A549 (cell line): ENCODE data around the gene SPDYE4. TPM values are rescaled to one million over a fixed set of nuclear protein-coding genes. Genes with fewer than 3 reads are reported as not detected.

Experiments used
- ATAC-seq, 2 experiments: fragments of 200-7000 bp in 1 of 2; fragments of >200 bp in 1 of 2; cut with Nextera tagmentation in 1 of 2; cut with Tn5 transposase in 1 of 2; 3 replicates each; pipeline versions ENCODE4 v1.8.0 to v1.9.1; 2018 to 2020; ENCODE audit warnings: mild to moderate bottlenecking in 1 of 2, moderate library complexity in 1 of 2
- CTCF ChIA-PET: fragments of 300-600 bp; sonication (Branson Sonifier 250); formaldehyde crosslinking; extraction: SDS; loops from one replicate; lab custom pipeline; 2021; ENCODE audit warnings: antibody characterized with exemption, inconsistent platforms; lab: Yijun Ruan, JAX
- POLR2A ChIA-PET: fragments of 350-600 bp; formaldehyde crosslinking; extraction: SDS; loops from one replicate; lab custom pipeline; 2021; ENCODE audit warnings: antibody characterized with exemption, inconsistent platforms; lab: Yijun Ruan, JAX
- DNase-seq, 2 experiments: peaks; one replicate each; pipeline versions ENCODE4 v3.0.0 to v3.0.0-alpha.2; 2011 to 2016; ENCODE audit warnings: low read depth in 1 of 2, low spot score in 1 of 2
- FAIRE-seq: peaks from 2 replicates; lab custom pipeline; 2011; peaks lifted over from hg19 to GRCh38; lab: Jason Lieb, UNC
- H3K27ac ChIP-seq, 2 experiments: fragments of >200 bp; sonication (Bioruptor Twin); formaldehyde crosslinking; 3 replicates each; pipeline ENCODE4 v1.5.1; 2016 to 2017
- H3K4me1 ChIP-seq: fragments of >200 bp; sonication (Bioruptor Twin); formaldehyde crosslinking; 3 replicates; pipeline ENCODE4 v1.6.1; 2016
- H3K4me2 ChIP-seq: fragments of >200 bp; sonication (Bioruptor Twin); formaldehyde crosslinking; 3 replicates; pipeline ENCODE4 v1.6.1; 2016
- H3K4me3 ChIP-seq: fragments of >200 bp; sonication (Bioruptor Twin); formaldehyde crosslinking; 3 replicates; pipeline ENCODE4 v1.5.1; 2016
- H3K9me3 ChIP-seq: fragments of >200 bp; sonication (Bioruptor Twin); formaldehyde crosslinking; 3 replicates; pipeline ENCODE4 v1.6.1; 2016
- CBX2 ChIP-seq: fragments of 200-600 bp; sonication (generic); IDR thresholded peaks from 2 replicates; pipeline ENCODE4 v1.6.1; 2016; ENCODE audit warnings: low read depth, mild to moderate bottlenecking, borderline replicate concordance
- CBX8 ChIP-seq: fragments of 200-600 bp; sonication (generic); IDR thresholded peaks from 2 replicates; pipeline ENCODE4 v1.6.1; 2016
- EHMT2 ChIP-seq: fragments of 200-600 bp; sonication (generic); IDR thresholded peaks from 2 replicates; pipeline ENCODE4 v1.6.1; 2016; ENCODE audit warnings: antibody characterized with exemption, low read depth, mild to moderate bottlenecking, moderate library complexity
- FOSB ChIP-seq: fragments of 250-450 bp; sonication (Bioruptor Pico); IDR thresholded peaks from 2 replicates; pipeline ENCODE4 v1.5.0; 2020; ENCODE audit warnings: mild to moderate bottlenecking, moderate library complexity
- FOXS1 ChIP-seq: fragments of 250-450 bp; sonication (Bioruptor Pico); IDR thresholded peaks from 2 replicates; pipeline ENCODE4 v1.5.0; 2020; ENCODE audit warnings: mild to moderate bottlenecking, moderate library complexity
- HDAC2 ChIP-seq: fragments of 200-600 bp; sonication (generic); IDR thresholded peaks from 2 replicates; pipeline ENCODE4 v1.6.1; 2016
- HES2 ChIP-seq: fragments of >200 bp; sonication (Bioruptor Twin); formaldehyde crosslinking; IDR thresholded peaks from 2 replicates; pipeline ENCODE4 v1.6.1; 2016
- HEYL ChIP-seq: fragments of 250-450 bp; sonication (Bioruptor Pico); IDR thresholded peaks from 2 replicates; pipeline ENCODE4 v1.8.0; 2021; ENCODE audit warnings: mild to moderate bottlenecking, moderate library complexity
- HMGXB4 ChIP-seq: fragments of 250-450 bp; sonication (Bioruptor Pico); IDR thresholded peaks from 2 replicates; pipeline ENCODE4 v1.5.0; 2021; ENCODE audit warnings: mild to moderate bottlenecking, moderate library complexity, borderline replicate concordance
- HOXA7 ChIP-seq: fragments of 250-450 bp; sonication (Bioruptor Pico); IDR thresholded peaks from 2 replicates; pipeline ENCODE4 v1.5.0; 2020; ENCODE audit warnings: mild to moderate bottlenecking, moderate library complexity
- JUN ChIP-seq, 2 experiments: fragments of >200 bp; sonication (Bioruptor Twin); formaldehyde crosslinking; IDR thresholded peaks; 2 replicates in 1 of 2; 3 replicates in 1 of 2; pipeline ENCODE4 v1.6.1; 2016 to 2017
- JUNB ChIP-seq: fragments of >200 bp; sonication (Bioruptor Twin); formaldehyde crosslinking; IDR thresholded peaks from 2 replicates; pipeline ENCODE4 v1.6.1; 2016
- KDM5A ChIP-seq: fragments of 200-600 bp; sonication (generic); IDR thresholded peaks from 2 replicates; pipeline ENCODE4 v1.6.1; 2016; ENCODE audit warnings: antibody characterized with exemption, mild to moderate bottlenecking
- MAX ChIP-seq: IDR thresholded peaks from 2 replicates; pipeline ENCODE4 v1.6.1; 2012
- MAZ ChIP-seq: fragments of 150-350 bp; IDR thresholded peaks from 2 replicates; pipeline ENCODE4 v1.6.1; 2014; ENCODE audit warnings: antibody characterized with exemption, low read depth, low read length, borderline replicate concordance
- PHF8 ChIP-seq: fragments of 200-600 bp; sonication (generic); IDR thresholded peaks from 2 replicates; pipeline ENCODE4 v1.6.1; 2016; ENCODE audit warnings: low read depth, mild to moderate bottlenecking, antibody characterized with exemption, moderate library complexity, borderline replicate concordance
- POLR2AphosphoS2 ChIP-seq: conservative IDR thresholded peaks from 2 replicates; pipeline ENCODE4 v1.6.1; 2012; ENCODE audit warnings: low read length, improper control_type of control experiment, inconsistent platforms
- RFX5 ChIP-seq: fragments of 450-650 bp; IDR thresholded peaks from 2 replicates; pipeline ENCODE4 v1.7.1; 2014; ENCODE audit warnings: antibody characterized with exemption, mild to moderate bottlenecking, moderate library complexity
- SREBF2 ChIP-seq: fragments of 450-650 bp; IDR thresholded peaks from 2 replicates; pipeline ENCODE4 v1.6.1; 2014; ENCODE audit warnings: mild to moderate bottlenecking, moderate library complexity
- TFCP2L1 ChIP-seq: fragments of 250-450 bp; sonication (Bioruptor Pico); IDR thresholded peaks from 2 replicates; pipeline ENCODE4 v1.5.0; 2021; ENCODE audit warnings: mild to moderate bottlenecking
- TP53 ChIP-seq: fragments of 250-450 bp; sonication (Bioruptor Pico); IDR thresholded peaks from 2 replicates; pipeline ENCODE4 v1.5.0; 2021; ENCODE audit warnings: mild to moderate bottlenecking, moderate library complexity
- USF2 ChIP-seq: fragments of 450-650 bp; IDR thresholded peaks from 2 replicates; pipeline ENCODE4 v1.6.1; 2014; ENCODE audit warnings: antibody characterized with exemption
- WGBS: methylation state at CpG from one replicate; pipeline ENCODE4 v1.1.6; 2017; ENCODE audit errors: missing lambda C conversion rate; 5-methylcytosine and 5-hydroxymethylcytosine counted together
- polyA plus RNA-seq, 4 experiments: library from polyadenylated mRNA; depleted of rRNA in 3 of 4; stranded (reverse); fragments of >200 nt; fragmentation: RNase III in 1 of 4; extraction: RNeasy Plus Mini Kit Qiagen cat#74134 plus additional on column Dnase treatment in 1 of 4; gene quantifications; 2 replicates in 3 of 4; 3 replicates in 1 of 4; pipeline ENCODE4 v1.2.3, GENCODE V29; 2011 to 2017
- TF ChIP-seq, protein P1 (sequence below): fragments of 150-350 bp; IDR thresholded peaks from 2 replicates; pipeline ENCODE4 v1.6.1; 2014; ENCODE audit warnings: low read depth, mild to moderate bottlenecking, low read length
- TF ChIP-seq, protein P2 (sequence below): fragments of 200-600 bp; sonication (generic); IDR thresholded peaks from 2 replicates; pipeline ENCODE4 v1.6.1; 2016; ENCODE audit warnings: antibody characterized with exemption, mild to moderate bottlenecking, moderate library complexity

SPDYE4 gene
- polyA plus RNA-seq, 2 of the 4 experiments (the other 2 are of a cell fraction): not detected

DNA sequence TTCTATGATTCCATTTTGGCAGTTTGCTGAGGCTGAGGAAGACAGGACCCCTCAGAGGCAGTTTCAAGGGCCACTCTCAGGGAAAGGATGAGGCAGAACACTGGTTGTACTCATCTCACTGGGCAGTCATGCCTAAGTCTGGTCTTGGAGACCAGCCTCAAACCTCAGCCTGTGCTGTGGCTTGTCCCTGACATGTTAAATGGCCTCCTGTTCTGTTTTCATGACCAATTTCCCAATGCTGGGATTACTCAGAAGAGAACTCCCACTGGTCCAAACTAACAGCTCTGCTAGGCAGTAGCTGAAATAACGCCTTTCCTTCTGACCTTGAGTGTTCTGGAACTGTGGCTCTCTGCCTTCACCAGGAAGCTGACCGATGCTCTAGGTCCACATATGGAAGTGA lies 8.4 kb upstream of the SPDYE4 start:
- no peak for FAIRE-seq
- POLR2A ChIA-PET: no interaction called here
- 50% methylated on average over 2 of the region's 2 CpGs for WGBS
- TF ChIP-seq USF2 (no peak), HDAC2 (no peak), TFCP2L1 (CRISPR knock-in tag) (no peak), POLR2AphosphoS2 (no peak), CBX8 (no peak), RFX5 (no peak), CBX2 (no peak), MAX (no peak), JUNB (no peak)
- TF ChIP-seq, protein P1, sequence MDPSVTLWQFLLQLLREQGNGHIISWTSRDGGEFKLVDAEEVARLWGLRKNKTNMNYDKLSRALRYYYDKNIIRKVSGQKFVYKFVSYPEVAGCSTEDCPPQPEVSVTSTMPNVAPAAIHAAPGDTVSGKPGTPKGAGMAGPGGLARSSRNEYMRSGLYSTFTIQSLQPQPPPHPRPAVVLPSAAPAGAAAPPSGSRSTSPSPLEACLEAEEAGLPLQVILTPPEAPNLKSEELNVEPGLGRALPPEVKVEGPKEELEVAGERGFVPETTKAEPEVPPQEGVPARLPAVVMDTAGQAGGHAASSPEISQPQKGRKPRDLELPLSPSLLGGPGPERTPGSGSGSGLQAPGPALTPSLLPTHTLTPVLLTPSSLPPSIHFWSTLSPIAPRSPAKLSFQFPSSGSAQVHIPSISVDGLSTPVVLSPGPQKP: no peak
- TF ChIP-seq, all 56 proteins: peak for 0
- no peak overlapping the region for H3K4me2 ChIP-seq
- no peak overlapping the region for H3K27ac ChIP-seq
- H3K9me3 ChIP-seq: no peaks in the 10 kb centered on the region
- ATAC-seq: no peak
- H3K4me1 ChIP-seq: no peaks in the 10 kb centered on the region
- H3K4me3 ChIP-seq: no peak overlapping the region
- CTCF ChIA-PET: interaction anchor here (0.9 to 5.6 kb wide), 5 partner anchors 12 to 383 kb away, joined by 3 to 23 read pairs (median 10); partner anchors contain the start of genes CCDC42 and RPL26
- no peak for DNase-seq

- WGBS: 47% methylated on average over 8 of the region's 8 CpGs
- TF ChIP-seq HES2 (no peak), FOSB (CRISPR knock-in tag) (no peak), KDM5A (no peak), JUN (IDR thresholded peaks at IDR 0.05) (no peak)
- ATAC-seq: no peak
- POLR2A ChIA-PET: interaction anchor here (1.1 kb wide), 1 partner anchor 27 kb away, joined by 3 read pairs; no protein-coding TSS in a partner anchor
- H3K4me1 ChIP-seq: no peaks in the 10 kb centered on the region
- no peaks in the 10 kb centered on the region for H3K9me3 ChIP-seq
- FAIRE-seq: no peak
- no peak overlapping the region for H3K4me2 ChIP-seq
- DNase-seq: no peak
- H3K4me3 ChIP-seq: no peak overlapping the region
- H3K27ac ChIP-seq: no peak overlapping the region
- CTCF ChIA-PET: interaction anchor here (1.2 to 4.6 kb wide), 3 partner anchors 15 to 379 kb away, joined by 5 to 19 read pairs (median 8); partner anchors contain the start of gene RPL26
These were observed 3.7 kb upstream of the SPDYE4 start for GRCh38 chr17:8762012-8762411.

GRCh38 chr17:8757189-8757588 lies 1.2 kb downstream of the SPDYE4 start:
- FAIRE-seq (no peak), ATAC-seq (no peak), DNase-seq (no peak)
- Histone ChIP-seq H3K4me1 (no peaks in the 10 kb centered on the region), H3K27ac (no peak overlapping the region)
- ChIA-PET POLR2A (no interaction called here), CTCF (interaction anchor here (1.0 to 4.3 kb wide), 6 partner anchors 11 to 373 kb away, joined by 3 to 29 read pairs (median 5); no protein-coding TSS in a partner anchor)
- TF ChIP-seq PHF8 (no peak), MAZ (no peak), TFCP2L1 (CRISPR knock-in tag) (no peak), CBX2 (no peak), FOXS1 (CRISPR knock-in tag) (no peak), HOXA7 (no peak), SREBF2 (no peak), FOSB (CRISPR knock-in tag) (no peak), RFX5 (no peak), HMGXB4 (no peak), CBX8 (no peak), TP53 (no peak), EHMT2 (no peak), HEYL (CRISPR knock-in tag) (no peak)
- TF ChIP-seq, protein P2, sequence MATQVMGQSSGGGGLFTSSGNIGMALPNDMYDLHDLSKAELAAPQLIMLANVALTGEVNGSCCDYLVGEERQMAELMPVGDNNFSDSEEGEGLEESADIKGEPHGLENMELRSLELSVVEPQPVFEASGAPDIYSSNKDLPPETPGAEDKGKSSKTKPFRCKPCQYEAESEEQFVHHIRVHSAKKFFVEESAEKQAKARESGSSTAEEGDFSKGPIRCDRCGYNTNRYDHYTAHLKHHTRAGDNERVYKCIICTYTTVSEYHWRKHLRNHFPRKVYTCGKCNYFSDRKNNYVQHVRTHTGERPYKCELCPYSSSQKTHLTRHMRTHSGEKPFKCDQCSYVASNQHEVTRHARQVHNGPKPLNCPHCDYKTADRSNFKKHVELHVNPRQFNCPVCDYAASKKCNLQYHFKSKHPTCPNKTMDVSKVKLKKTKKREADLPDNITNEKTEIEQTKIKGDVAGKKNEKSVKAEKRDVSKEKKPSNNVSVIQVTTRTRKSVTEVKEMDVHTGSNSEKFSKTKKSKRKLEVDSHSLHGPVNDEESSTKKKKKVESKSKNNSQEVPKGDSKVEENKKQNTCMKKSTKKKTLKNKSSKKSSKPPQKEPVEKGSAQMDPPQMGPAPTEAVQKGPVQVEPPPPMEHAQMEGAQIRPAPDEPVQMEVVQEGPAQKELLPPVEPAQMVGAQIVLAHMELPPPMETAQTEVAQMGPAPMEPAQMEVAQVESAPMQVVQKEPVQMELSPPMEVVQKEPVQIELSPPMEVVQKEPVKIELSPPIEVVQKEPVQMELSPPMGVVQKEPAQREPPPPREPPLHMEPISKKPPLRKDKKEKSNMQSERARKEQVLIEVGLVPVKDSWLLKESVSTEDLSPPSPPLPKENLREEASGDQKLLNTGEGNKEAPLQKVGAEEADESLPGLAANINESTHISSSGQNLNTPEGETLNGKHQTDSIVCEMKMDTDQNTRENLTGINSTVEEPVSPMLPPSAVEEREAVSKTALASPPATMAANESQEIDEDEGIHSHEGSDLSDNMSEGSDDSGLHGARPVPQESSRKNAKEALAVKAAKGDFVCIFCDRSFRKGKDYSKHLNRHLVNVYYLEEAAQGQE: no peak
- TF ChIP-seq, all 56 proteins: peak for 0
- H3K4me2 ChIP-seq: no peak overlapping the region
- H3K4me3 ChIP-seq: no peak overlapping the region
- WGBS: 39% methylated on average over 13 of the region's 13 CpGs
- H3K9me3 ChIP-seq: no peaks in the 10 kb centered on the region
